ENCODE data around the gene IL10RA.

The IL10RA gene

GRCh38 chr11:118048472-118049370 lies 62.5 kb downstream of the IL10RA start:
- H3K36me3 ChIP-seq (ENCODE audit: control insufficient read depth, insufficient read depth, low read length) = no peaks in the 10 kb centered on the region
- 93% methylated on average over 6 to 7 of the region's 11 CpGs for WGBS, 2 experiments (ENCODE audit: insufficient coverage in 2 of 2)
- no peak overlapping the region for H3K27ac ChIP-seq (ENCODE audit: low read depth, low read length, severe bottlenecking)
- no peak overlapping the region for H3K4me3 ChIP-seq (ENCODE audit: extremely low read depth, insufficient read depth, low read length, poor library complexity, severe bottlenecking)
- H3K4me1 ChIP-seq (ENCODE audit: control insufficient read depth, insufficient read depth, low read length, poor library complexity, severe bottlenecking) = no peaks in the 10 kb centered on the region
- H3K9me3 ChIP-seq (ENCODE audit: control insufficient read depth, low read length) = no peaks in the 10 kb centered on the region

- H3K9me3 ChIP-seq (ENCODE audit: control insufficient read depth, low read length) = no peaks in the 10 kb centered on the region
- H3K4me3 ChIP-seq (ENCODE audit: extremely low read depth, insufficient read depth, low read length, poor library complexity, severe bottlenecking) = no peak overlapping the region
- WGBS, 2 experiments (ENCODE audit: insufficient coverage in 2 of 2) = 93 to 100% methylated on average over 1 to 6 of the region's 6 CpGs
- no peaks in the 10 kb centered on the region for H3K4me1 ChIP-seq (ENCODE audit: control insufficient read depth, insufficient read depth, low read length, poor library complexity, severe bottlenecking)
- no peaks in the 10 kb centered on the region for H3K36me3 ChIP-seq (ENCODE audit: control insufficient read depth, insufficient read depth, low read length)
- H3K27ac ChIP-seq (ENCODE audit: low read depth, low read length, severe bottlenecking) = no peak overlapping the region
Measured at GRCh38 chr11:118049771-118050170, 63.6 kb downstream of the IL10RA start.

- no peak overlapping the region for H3K27ac ChIP-seq (ENCODE audit: low read depth, low read length, severe bottlenecking)
- no peaks in the 10 kb centered on the region for H3K4me1 ChIP-seq (ENCODE audit: control insufficient read depth, insufficient read depth, low read length, poor library complexity, severe bottlenecking)
- no peaks in the 10 kb centered on the region for H3K9me3 ChIP-seq (ENCODE audit: control insufficient read depth, low read length)
- WGBS, 2 experiments (ENCODE audit: insufficient coverage in 2 of 2) = 79 to 100% methylated on average over 1 to 3 of the region's 7 CpGs
- no peaks in the 10 kb centered on the region for H3K36me3 ChIP-seq (ENCODE audit: control insufficient read depth, insufficient read depth, low read length)
- H3K4me3 ChIP-seq (ENCODE audit: extremely low read depth, insufficient read depth, low read length, poor library complexity, severe bottlenecking) = no peak overlapping the region
Measured at GRCh38 chr11:118050208-118050891, 64.2 kb downstream of the IL10RA start.

Measured in mesodermal cell (in vitro differentiated cells).